ENCODE data around the gene RNF224. TPM values are rescaled to one million over a fixed set of nuclear protein-coding genes. Genes with fewer than 3 reads are reported as not detected.

Gene RNF224
- total RNA-seq, 1 experiment from 2014 or later, result 0.27 TPM

DNA sequence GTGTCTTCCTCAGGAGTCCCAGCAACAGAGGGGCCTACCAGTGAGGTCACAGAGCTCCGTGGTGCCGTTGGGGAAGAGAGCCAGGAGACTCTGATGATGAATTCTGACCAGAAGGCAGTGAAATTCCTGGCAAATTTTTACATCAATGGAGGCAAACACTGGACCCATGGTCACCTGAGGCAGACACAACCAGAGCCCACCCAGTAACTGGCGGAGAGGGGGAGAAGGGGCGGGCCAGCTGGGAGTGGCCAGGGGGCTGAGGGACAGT is 23.8 kb downstream of the RNF224 start, which contains the start of gene STPG3:
Gene STPG3 (plus strand): TSS at position 93 of the 268 bp plus-strand sequence. CDS start 1 bp downstream, at position 94.
- H3K36me3 Mint-ChIP-seq (ENCODE audit: insufficient read depth, unreplicated experiment), result peaks cover 21% of the 10 kb centered on the region
- CTCF ChIA-PET, result no interaction called here
- no TSS peak for BruUV-seq (replicated peaks)
- Histone ChIP-seq H3K36me3 (ENCODE audit: control insufficient read depth, insufficient read depth, low read length) (no peaks in the 10 kb centered on the region), H3K9me3 (no peaks in the 10 kb centered on the region), H3K4me1 (peaks cover 19% of the 10 kb centered on the region), H3K27me3 (replicated peaks; ENCODE audit: control insufficient read depth, insufficient read depth, low read length) (no peaks in the 10 kb centered on the region), H3K4me3 (ENCODE audit: low read depth, low read length) (no peak within 1 kb of the TSS)
- intact Hi-C loops (cut with micrococcal nuclease; ENCODE audit: unreplicated experiment), result no loop called here
- H3K4me1 Mint-ChIP-seq (ENCODE audit: low read depth, unreplicated experiment), result peaks cover 7% of the 10 kb centered on the region
- no peak within 1 kb of the TSS for H3K4me3 Mint-ChIP-seq (ENCODE audit: unreplicated experiment)
- no peak within 1 kb of the TSS for H3K27ac Mint-ChIP-seq (ENCODE audit: unreplicated experiment)
- POLR2A ChIA-PET, result no interaction called here
- H3K9me3 Mint-ChIP-seq (ENCODE audit: unreplicated experiment), result no peaks in the 10 kb centered on the region
- TF ChIP-seq, protein P1, sequence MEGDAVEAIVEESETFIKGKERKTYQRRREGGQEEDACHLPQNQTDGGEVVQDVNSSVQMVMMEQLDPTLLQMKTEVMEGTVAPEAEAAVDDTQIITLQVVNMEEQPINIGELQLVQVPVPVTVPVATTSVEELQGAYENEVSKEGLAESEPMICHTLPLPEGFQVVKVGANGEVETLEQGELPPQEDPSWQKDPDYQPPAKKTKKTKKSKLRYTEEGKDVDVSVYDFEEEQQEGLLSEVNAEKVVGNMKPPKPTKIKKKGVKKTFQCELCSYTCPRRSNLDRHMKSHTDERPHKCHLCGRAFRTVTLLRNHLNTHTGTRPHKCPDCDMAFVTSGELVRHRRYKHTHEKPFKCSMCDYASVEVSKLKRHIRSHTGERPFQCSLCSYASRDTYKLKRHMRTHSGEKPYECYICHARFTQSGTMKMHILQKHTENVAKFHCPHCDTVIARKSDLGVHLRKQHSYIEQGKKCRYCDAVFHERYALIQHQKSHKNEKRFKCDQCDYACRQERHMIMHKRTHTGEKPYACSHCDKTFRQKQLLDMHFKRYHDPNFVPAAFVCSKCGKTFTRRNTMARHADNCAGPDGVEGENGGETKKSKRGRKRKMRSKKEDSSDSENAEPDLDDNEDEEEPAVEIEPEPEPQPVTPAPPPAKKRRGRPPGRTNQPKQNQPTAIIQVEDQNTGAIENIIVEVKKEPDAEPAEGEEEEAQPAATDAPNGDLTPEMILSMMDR (IDR thresholded peaks at IDR 0.05; ENCODE audit: insufficient read depth in 1 of 2, low read depth in 1 of 2, low read length in 1 of 2, severe bottlenecking in 1 of 2, unreplicated experiment in 1 of 2), result no peak
- no peak for DNase-seq
- no peaks in the 10 kb centered on the region for H3K27me3 Mint-ChIP-seq (ENCODE audit: insufficient read depth, unreplicated experiment)

- Histone ChIP-seq H3K36me3 (ENCODE audit: control insufficient read depth, insufficient read depth, low read length) (peaks cover 2% of the 10 kb centered on the region; the same call in 1 of the 2 replicates), H3K9me3 (no peaks in the 10 kb centered on the region), H3K4me1 (peaks cover 23% of the 10 kb centered on the region), H3K4me3 (ENCODE audit: low read depth, low read length) (no peak overlapping the region), H3K27me3 (replicated peaks; ENCODE audit: control insufficient read depth, insufficient read depth, low read length) (no peaks in the 10 kb centered on the region)
- H3K27ac Mint-ChIP-seq (ENCODE audit: unreplicated experiment), result no peak overlapping the region
- intact Hi-C loops (cut with micrococcal nuclease; ENCODE audit: unreplicated experiment), result no loop called here
- peaks cover 7% of the 10 kb centered on the region for H3K4me1 Mint-ChIP-seq (ENCODE audit: low read depth, unreplicated experiment)
- peaks cover 23% of the 10 kb centered on the region for H3K36me3 Mint-ChIP-seq (ENCODE audit: insufficient read depth, unreplicated experiment)
- no peak for DNase-seq
- TF ChIP-seq, protein P1 (IDR thresholded peaks at IDR 0.05; ENCODE audit: insufficient read depth in 1 of 2, low read depth in 1 of 2, low read length in 1 of 2, severe bottlenecking in 1 of 2, unreplicated experiment in 1 of 2), result no peak
- no TSS peak for BruUV-seq (replicated peaks)
- H3K9me3 Mint-ChIP-seq (ENCODE audit: unreplicated experiment), result no peaks in the 10 kb centered on the region
- ChIA-PET POLR2A (interaction anchor here (0.5 kb wide), 1 partner anchor 11 kb away, joined by 5 read pairs; no protein-coding TSS in a partner anchor), CTCF (interaction anchor here (0.6 to 3.3 kb wide), 3 partner anchors 15 to 576 kb away, joined by 4 to 24 read pairs (median 7); no protein-coding TSS in a partner anchor)
- H3K27me3 Mint-ChIP-seq (ENCODE audit: insufficient read depth, unreplicated experiment), result no peaks in the 10 kb centered on the region
- H3K4me3 Mint-ChIP-seq (ENCODE audit: unreplicated experiment), result no peak overlapping the region
Observed at GRCh38 chr9:137251490-137252268, 24.4 kb downstream of the RNF224 start.

- CTCF ChIA-PET, result interaction anchor here (0.6 to 3.3 kb wide), 4 partner anchors 16 to 577 kb away, joined by 3 to 24 read pairs (median 6); no protein-coding TSS in a partner anchor
Observed at GRCh38 chr9:137252555-137253506, 25.5 kb downstream of the RNF224 start.

More at GRCh38 chr9:137252555-137253506, 25.5 kb downstream of the RNF224 start:
- H3K27me3 ChIP-seq (replicated peaks; ENCODE audit: control insufficient read depth, insufficient read depth, low read length), result no peaks in the 10 kb centered on the region
- H3K4me3 ChIP-seq (ENCODE audit: low read depth, low read length), result no peak overlapping the region; the same call in 1 of the 2 replicates
- H3K9me3 ChIP-seq, result no peaks in the 10 kb centered on the region
- peaks cover 23% of the 10 kb centered on the region for H3K4me1 ChIP-seq
- POLR2A ChIA-PET, result interaction anchor here (0.5 to 4.4 kb wide), 2 partner anchors 12 kb away, joined by 5 to 39 read pairs; partner anchors contain the start of gene TUBB4B
- no peaks in the 10 kb centered on the region for H3K27me3 Mint-ChIP-seq (ENCODE audit: insufficient read depth, unreplicated experiment)
- no peaks in the 10 kb centered on the region for H3K9me3 Mint-ChIP-seq (ENCODE audit: unreplicated experiment)
- DNase-seq, result peak; percentile 57 to 67
- peaks cover 2% of the 10 kb centered on the region; the same call in 1 of the 2 replicates for H3K36me3 ChIP-seq (ENCODE audit: control insufficient read depth, insufficient read depth, low read length)
- TF ChIP-seq, protein P1 (IDR thresholded peaks at IDR 0.05; ENCODE audit: insufficient read depth in 1 of 2, low read depth in 1 of 2, low read length in 1 of 2, severe bottlenecking in 1 of 2, unreplicated experiment in 1 of 2), result no peak
- H3K4me1 Mint-ChIP-seq (ENCODE audit: low read depth, unreplicated experiment), result peaks cover 7% of the 10 kb centered on the region
- no TSS peak for BruUV-seq (replicated peaks)
- intact Hi-C loops (cut with micrococcal nuclease; ENCODE audit: unreplicated experiment), result no loop called here
- H3K36me3 Mint-ChIP-seq (ENCODE audit: insufficient read depth, unreplicated experiment), result peaks cover 34% of the 10 kb centered on the region
- H3K4me3 Mint-ChIP-seq (ENCODE audit: unreplicated experiment), result no peak overlapping the region
- peak overlapping the region; percentile 92 for H3K27ac Mint-ChIP-seq (ENCODE audit: unreplicated experiment)

Data from Caco-2 (cell line).